Tibial nerve (tissue), 4 donors: ENCODE data around the gene CAPN1.
"Not testable (repeated sequence)": the region's sequence is repeated elsewhere in the genome, so short reads cannot be mapped to it uniquely, and the experiment has no call there.

Experiments used
- EP300 ChIP-seq, 2 donors: sonication (generic); formaldehyde crosslinking; IDR thresholded peaks; one replicate each; pipeline ENCODE4 v1.6.1; 2017; ENCODE audit warnings: antibody characterized with exemption in 2 of 2, mild to moderate bottlenecking in 1 of 2
- POLR2A ChIP-seq, 2 donors: fragments of 450-650 bp; IDR thresholded peaks; one replicate each; pipeline ENCODE4 v1.6.1; 2017; ENCODE audit warnings: antibody characterized with exemption in 2 of 2, mild to moderate bottlenecking in 2 of 2, moderate library complexity in 2 of 2
- TF ChIP-seq, protein P1 (sequence below), 5 experiments: fragments of 200-600 bp in 3 of 5; fragments of 450-650 bp in 2 of 5; sonication (generic) in 3 of 5; IDR thresholded peaks; one replicate each; pipeline ENCODE4 v1.5.1; 2016 to 2019; ENCODE audit warnings: antibody characterized with exemption in 5 of 5, mild to moderate bottlenecking in 3 of 5, moderate library complexity in 2 of 5

GRCh38 chr11:65238302-65238701, 56.6 kb downstream of the CAPN1 start:
- TF ChIP-seq POLR2A, EP300 (IDR thresholded peaks at IDR 0.05): not testable (repeated sequence)
- TF ChIP-seq, protein P1, sequence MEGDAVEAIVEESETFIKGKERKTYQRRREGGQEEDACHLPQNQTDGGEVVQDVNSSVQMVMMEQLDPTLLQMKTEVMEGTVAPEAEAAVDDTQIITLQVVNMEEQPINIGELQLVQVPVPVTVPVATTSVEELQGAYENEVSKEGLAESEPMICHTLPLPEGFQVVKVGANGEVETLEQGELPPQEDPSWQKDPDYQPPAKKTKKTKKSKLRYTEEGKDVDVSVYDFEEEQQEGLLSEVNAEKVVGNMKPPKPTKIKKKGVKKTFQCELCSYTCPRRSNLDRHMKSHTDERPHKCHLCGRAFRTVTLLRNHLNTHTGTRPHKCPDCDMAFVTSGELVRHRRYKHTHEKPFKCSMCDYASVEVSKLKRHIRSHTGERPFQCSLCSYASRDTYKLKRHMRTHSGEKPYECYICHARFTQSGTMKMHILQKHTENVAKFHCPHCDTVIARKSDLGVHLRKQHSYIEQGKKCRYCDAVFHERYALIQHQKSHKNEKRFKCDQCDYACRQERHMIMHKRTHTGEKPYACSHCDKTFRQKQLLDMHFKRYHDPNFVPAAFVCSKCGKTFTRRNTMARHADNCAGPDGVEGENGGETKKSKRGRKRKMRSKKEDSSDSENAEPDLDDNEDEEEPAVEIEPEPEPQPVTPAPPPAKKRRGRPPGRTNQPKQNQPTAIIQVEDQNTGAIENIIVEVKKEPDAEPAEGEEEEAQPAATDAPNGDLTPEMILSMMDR (IDR thresholded peaks at IDR 0.05): not testable (repeated sequence)
